Activated CD4-positive, alpha-beta T cell treated with anti-CD3 and anti-CD28 coated beads, Interleukin-10, Interleukin-2, amounts not matched to agents 100 ng/mL and 50 ng/mL, durations not matched to agents 16 hours and 8 hours (primary cell): ENCODE data around the gene NR2C2.

Experiments used
- DNase-seq: peaks from one replicate; pipeline ENCODE4 v3.0.0-alpha.2; 2020

NR2C2 gene

DNA sequence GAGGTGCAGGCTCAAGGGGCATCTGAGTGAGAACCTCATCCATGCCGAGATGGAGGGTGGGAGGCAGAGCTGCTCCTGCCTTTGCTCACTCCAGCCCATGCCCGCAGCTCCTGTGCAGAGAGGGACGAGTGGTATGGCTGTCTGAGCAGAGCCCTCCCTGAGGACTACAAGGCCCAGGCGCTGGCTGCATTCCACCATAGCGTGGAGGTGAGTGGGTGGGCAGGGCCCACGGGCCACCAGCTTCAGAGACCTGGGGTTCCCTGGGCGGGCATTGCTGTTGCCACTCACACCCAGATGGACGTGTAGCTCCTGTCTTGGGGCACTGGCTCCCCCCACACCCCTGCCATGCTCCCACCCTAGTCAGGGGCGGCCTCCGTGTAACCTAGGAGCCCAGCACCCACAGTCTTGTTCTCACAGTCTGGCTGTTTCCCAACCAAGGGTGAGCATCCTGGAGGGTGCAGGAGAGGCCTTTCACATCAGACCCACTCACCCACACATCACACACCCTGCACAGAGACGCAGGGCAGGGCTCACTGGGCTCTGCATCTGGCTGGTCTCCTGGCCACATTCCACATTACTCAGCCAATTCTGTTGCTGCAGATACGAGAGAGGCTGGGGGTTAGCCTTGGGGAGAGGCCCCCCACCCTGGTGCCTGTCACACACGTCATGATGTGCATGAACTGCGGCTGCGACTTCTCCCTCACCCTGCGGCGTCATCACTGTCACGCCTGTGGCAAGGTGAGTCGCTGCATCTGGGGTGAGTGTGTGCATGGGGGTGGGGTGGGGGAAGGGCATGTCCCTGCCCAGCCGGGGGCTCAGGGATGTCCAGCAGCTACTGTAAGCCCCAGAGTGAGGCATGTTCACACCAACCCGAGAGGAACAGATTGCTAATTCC, 25.3 kb upstream of the NR2C2 start:
- DNase-seq = no peak

DNA sequence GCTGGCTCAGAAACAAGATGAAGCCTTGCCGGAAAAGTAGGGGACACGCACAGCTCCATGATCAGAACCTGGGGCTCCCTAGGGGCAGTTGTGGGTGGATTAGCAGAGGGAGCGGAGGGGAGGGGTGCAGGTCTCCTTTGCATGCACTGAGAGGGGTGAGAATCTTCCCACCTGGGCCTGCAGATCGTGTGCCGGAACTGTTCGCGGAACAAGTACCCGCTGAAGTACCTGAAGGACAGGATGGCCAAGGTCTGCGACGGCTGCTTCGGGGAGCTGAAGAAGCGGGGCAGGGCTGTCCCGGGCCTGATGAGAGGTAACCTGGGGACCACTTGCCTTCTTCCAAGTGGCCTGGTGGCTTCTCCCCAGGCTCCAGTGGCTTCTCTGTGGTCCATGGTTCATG, 24.5 kb upstream of the NR2C2 start:
- no peak for DNase-seq

DNA sequence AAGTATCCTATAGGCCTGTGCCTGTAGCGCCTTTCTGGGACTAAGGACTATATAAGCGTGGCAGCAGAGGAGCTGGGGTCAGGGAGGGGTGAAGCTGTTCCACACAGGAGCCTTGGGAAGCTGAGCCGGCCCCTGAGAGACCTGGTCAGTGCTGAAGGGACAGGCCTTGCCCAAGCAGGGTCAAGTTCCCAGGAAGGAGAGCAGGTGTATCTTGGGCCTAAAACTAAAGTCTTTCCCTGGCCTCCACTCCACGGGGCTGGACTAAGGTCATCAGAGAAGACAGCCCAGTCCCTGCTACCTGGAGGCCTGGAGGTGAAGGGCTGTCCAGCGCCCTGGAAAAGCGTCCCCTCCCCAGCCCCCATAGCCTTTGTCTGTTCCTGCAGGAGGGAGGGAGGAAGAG, 23.9 kb upstream of the NR2C2 start:
- DNase-seq = no peak

DNA sequence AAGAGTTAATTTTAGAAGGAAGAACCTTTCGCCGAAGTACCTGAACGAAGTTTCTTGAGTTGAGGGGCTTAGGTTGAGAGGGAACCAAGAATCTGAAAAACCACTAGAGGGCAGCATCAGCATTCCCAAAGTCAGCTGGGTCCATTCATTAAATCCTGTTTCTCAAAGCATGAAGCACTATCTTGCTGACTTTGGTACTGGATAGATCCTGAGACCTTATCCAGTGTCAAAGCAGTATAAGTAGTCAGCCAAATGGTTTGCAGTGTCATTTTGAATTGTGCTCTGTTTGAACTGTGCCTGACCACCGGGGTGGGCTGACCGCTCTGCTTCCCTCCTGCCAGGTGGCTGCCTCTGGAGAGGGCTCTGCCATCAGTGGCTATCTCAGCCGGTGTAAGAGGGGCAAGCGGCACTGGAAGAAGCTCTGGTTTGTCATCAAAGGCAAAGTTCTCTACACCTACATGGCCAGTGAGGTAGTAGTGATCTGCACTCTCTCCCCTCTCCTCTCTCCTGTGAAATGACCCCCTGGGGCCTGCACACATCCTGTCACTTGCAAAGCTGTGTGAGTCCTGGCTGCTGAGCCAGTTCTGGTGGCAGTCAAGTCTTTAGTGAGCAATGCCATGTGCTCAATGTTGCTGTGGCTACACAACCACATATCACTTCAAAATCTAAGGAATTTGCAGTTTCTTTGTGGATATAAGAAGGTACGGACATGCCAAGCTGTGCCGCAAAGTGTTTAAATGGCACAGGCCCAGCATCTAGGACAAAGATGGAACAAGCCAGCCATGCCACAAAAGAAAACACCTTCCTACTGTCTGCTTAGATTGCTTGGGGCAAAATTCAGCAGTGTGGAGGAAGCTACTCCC, 21.4 kb upstream of the NR2C2 start:
- DNase-seq = peak; percentile 43

DNA sequence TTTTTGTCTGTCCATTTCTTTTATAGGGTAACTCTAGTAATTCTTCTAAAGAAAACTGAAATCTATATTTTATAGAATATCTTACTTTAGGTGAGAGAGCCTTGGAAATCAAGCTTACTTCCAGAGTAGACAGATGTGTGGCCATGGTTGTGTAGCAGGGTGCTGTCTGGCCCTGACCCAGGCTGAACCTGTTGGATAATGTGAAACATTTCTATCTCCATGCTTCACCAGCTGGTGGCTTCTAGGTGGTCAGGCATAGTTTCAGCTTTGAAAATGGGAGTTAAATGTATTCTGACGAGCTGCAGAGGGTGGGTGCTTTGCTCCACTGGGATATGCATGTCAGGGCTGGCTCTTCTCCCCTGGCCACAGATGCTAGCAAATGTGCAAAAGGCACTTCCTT, 20.8 kb upstream of the NR2C2 start:
- no peak for DNase-seq

DNA sequence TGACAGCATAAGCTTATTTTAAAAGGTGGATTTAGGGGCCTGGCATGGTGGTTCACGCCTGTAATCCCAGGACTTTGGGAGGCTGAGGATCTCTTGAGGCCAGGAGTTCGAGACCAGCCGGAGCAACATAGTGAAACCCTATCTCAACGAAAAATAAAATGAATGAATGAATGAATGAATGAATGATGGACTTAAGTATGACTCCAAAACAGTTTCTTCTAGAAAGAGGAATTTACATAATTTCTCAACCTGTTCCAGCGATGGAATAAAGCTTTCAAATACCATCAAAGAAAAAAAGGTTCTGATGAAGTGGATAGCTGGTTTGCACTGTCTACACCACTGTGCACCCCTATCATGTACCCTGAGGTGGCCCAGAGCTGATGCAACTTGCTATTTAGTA, 20.1 kb upstream of the NR2C2 start:
- DNase-seq = no peak

DNA sequence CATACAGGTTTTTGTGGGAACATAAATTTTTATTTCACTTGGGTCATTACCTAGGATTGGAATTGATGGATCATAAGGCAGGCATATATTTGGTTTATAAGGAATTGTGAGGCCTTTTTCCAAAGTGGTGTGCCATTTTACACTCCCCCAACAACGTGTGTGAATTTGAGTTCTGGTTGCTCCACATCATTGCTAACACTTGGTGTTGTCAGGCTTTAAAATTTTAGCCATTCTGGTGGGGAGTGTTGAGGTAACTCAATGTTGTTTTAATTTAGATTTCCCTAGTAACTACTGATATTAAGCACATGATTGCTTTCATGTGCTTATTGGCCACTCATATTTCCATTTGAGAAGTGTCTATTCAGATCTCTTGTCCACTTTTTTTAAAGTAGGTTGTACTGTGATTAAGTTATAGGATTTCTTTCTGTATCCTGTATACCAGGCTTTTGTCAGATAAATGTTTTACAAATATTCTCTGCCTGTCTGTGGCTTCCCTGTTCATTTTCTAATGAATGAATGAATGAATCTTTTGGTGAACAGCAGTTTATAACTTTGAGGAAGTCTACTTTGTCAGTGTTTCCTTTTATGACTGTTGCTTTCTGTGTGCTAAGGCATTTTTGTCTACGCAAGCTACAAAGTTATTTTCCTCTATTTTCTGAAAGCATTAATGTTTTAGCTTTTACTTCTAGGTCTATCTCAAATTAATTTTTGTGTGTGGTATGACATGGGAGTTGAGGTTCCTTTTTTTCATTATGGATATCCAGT, 17.9 kb upstream of the NR2C2 start:
- DNase-seq = no peak

DNA sequence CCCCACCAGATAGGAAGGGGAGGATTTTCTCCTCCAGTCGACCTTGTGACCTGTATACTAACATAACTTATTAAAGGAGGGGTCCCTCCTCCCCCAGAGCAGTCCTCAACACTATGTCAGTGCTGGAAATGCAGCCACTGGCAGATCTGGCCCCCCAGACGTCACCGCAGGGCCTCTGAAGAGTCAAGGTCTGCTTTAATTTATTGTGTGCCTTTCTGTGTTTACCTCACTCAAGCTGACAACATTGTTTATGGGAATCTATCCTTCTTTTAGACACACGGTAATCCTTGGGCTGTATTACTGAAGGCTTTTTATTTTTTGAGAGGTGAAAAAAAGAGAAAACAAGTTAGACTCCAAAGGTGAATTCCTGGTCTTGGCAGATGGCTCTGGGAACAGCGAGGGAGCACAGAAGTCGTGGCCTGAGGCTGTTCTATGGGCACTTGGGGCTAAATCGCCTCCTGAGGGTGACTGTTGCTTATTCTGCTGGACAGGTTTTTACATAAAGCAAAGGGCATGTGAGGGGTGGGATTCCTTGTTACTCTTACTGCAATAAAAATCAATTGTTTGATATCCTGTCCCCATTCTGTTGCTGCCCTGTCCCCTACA, 13.5 kb upstream of the NR2C2 start:
- DNase-seq = no peak

DNA sequence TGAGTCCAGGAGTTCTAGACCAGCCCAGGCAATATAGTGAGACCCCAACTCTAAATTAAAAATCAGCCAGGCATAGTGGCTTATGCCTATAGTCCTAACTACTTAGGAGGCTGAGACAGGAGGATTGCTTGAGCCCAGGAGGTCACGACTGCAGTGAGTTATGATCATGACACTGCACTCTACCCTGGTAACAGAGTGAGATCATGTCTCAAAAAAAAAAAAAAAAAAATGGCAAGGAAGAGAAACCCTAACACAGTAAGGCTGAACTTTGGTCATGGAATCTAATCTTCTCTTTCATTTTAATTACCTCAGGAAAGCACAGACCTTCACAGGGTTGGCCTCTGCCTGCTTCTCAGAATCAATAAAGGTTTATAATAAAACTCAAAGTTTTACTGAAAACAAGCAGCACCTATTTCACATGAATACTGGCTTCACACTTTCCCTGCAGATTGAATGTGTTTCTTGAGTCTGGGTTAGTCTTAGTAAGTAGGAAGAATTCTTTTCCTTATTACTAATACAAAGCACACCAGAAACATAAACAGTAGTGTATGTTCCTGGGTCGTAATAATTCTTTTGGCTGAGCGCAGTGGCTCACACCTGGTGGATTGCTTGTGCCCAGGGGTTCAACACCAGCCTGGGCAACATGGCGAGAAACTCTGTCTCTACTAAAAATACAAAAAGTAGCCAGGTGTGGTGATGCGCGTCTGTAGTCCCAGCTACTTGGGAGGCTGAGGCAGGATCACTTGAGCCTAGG, 11.6 kb upstream of the NR2C2 start:
- no peak for DNase-seq

DNA sequence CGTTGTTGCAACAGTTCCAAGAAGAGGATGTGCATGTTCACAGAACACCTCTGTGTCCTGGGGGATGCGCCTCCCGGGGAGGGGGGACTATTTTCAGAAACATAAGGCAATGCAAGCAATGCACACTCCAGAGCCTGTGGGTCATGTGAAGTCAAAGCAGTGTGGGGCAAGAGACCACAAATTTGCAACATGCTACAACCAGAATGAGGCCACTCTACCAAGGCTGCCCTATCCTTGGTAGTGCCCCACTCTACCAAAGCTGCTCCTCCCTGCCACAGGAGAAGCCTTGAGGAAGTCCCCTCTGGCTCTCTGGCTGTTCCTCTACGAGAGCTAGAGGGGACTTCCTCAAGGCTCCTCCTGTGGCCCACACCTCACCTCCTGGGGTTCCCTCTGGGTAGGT, 8.4 kb upstream of the NR2C2 start:
- DNase-seq = no peak

DNA sequence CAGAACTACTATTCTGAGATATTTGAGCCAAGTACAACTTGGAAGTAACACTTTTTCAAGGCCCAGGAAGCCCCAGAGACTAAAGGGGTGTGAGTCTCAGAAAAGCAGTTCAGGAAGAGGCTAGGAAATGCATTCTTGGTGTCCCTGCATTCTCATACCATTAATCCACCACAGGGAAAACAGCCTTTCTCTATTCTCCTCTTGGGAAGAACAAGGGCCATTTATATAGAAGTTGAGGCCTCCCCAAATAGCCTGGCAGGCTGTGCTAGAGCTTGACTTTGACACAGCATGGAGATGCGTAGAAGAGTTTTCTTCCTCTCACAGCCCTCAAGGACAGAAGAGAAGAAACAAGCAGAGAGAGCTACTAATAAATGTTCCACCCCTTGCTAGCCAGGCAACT, 5.5 kb upstream of the NR2C2 start:
- DNase-seq = no peak

DNA sequence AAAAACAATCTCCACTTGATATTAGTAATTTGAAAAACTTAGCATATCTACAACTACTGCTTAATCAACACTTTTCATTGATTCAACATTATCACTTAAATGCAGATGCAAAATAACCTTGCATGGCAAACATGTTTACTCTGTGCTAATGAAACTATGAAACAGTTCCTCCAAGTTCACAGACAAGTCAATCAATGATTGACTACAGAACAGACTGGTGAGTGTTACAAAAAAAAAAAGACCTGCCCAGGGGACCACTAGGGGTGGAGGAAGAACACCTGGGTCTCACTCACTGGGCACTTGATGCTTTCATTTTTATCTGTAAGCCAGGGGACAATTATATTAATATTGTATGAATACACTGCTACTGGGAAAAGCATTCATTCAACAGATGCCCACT, 4.3 kb upstream of the NR2C2 start:
- no peak for DNase-seq

DNA sequence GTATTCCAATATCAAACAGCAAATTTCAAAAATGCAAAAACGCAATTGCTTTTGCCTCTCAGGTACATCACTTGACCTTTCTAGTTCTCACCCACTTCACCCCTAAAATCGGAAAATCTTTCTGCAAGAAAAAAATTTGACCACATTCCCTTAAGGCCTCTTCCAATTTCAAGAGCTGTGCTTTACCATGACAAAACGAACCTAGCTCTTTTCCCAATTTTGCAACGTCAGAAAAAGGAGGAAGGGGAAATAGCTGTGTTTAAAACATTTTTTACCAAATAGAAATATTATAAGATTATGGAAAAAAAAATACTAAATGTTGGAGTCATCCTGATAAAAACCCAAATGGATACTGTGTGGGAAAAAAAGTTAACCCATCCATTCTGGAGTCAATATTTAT, 1.1 kb upstream of the NR2C2 start:
- DNase-seq = no peak

DNA sequence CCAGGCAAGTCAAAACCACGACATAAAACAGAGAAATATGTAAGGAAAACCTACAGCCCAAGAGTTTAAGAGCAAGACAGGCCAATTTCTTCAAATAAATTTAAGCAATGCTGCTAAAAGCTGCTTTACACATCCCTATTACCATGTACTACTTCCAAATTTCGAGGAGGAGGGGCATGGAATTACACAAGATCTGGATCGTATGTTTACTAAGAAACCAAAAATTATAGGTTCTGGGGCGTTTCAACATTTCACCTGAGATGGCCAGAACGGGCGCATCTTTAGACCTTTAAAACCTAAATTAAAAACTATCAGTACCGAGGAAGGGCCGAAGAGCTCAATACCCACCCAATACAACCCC, 664 bp upstream of the NR2C2 start:
- DNase-seq = no peak

DNA sequence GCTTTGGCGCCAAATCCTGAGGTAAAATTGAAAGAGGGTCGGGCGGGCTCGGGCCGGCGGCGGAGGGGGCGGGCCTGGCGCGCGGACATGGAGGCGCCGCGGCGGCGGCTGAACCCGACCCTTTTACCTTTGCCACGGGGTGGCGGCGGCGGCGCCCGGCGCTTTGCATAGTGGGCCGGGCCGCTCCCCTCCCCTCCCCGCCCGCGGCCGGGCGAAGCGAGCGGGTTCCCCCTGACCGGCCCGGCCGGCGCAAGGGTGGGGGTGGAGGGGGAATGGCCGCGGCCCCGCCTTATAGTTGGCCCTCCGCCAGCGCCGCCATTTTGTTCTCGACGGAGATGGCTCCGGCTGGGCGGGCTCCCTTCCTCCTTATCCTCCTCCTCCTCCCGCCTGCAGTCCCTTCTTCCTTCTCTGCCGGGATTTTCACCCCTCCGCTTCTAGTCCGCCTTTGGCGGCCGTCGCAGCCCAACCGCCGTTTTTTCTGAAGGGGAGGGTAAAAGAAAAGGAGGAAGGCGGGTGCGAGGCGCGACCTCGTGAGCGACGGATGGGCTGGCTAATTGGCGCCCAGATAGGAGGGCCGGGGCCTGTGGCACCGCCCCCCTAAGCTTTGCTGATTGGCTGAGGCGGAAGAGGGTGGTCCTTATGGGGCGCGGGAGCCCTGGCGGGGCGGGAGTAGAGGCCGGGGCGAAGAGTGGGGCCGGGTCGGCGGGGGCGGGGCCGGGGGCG, 664 bp downstream of the NR2C2 start:
- DNase-seq = peak; percentile 97

DNA sequence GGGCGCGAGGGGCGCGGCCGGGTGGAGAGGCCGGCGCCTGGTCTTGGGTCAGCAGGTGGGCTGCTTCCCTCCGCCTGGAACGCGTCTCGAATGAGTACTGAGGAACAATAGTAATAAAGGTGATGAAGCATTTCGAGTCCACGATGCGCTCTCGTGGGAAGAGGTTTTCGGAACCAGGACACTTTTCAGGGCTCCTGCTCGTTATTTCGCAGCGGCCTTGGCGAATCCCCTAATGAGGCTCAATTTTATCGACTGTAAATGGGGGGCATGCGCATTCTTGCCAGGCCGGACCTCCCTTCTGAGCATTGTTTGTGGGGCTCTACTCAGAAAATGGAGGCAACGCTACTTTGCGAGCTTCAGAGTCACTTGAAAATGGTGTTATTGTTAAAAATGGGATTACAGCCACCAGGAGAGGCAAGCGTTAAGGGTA, 1.2 kb downstream of the NR2C2 start:
- DNase-seq = no peak

DNA sequence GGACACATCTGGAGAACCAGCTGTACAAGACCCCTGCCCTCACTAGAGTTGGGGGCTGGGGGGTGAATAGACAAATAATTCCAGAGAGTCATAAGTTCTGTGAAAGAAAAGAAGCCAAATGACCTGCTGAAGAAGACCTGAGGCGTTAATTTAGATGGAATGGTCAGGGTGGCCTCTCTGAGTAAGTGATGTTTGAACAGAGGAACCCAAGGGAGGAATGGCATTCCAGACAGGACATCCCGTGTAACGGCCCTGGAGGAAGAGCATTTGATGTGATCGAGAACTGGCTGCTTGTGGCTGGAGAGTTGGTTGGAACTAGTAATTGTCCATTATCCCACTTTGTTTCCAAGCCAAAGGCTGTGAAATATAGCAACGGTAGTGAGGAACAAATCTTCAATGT, 1.7 kb downstream of the NR2C2 start:
- no peak for DNase-seq

DNA sequence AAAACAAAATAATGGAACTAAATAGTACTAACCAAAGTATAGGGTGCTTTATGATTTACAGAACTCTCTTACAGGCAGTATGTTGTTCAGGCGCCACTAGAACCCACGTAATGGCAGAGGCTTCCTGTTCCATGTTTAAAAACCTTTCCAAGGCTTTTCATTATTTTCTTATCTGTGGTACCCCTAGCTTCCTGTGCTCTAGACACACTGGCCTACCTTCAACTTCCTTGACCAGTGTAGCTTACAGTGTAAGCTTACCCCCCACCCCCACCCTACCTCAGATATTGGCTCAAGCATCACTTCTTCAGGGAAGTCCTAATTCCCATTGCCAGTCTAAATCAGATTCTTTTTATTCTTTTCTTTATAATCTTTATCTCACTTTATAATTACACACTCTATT, 2.9 kb downstream of the NR2C2 start:
- DNase-seq = no peak

DNA sequence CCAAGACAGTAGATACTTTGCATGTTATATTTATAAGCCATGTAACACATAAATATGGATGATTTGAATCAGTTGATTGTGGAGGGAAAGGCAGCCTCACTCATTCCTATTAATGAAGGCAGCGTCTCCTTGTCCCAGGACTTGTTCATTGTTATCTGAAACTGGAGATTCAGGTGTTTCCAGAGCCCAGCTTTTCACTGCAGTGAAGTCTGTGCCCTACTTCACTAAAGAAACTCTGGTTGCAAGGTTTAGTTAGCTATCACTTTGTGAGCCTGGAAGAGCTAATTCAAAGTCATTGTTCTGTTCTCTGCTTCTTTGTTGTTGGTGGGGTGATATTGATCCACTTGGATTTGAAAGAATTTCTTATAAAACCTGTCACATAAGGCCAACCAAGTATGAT, 9.8 kb downstream of the NR2C2 start:
- no peak for DNase-seq

DNA sequence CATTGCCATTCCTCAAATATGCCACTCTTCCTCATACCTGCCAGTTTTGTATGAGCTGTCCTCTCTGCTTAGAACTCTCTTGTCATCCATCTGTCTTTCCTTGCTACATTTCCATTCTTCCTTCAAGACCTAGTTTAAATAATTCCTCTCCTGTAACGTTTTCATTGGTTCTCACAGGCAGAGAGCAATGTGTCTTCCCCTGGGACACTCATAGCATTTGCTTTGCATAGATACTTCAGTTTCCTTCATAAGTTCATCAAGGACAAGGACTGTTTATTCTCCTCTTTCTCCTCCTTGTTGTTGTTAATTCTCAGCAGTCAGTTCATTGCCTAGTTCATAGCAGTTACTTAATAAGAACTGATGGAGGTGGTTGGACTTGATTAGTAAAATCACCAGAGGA, 10.5 kb downstream of the NR2C2 start:
- no peak for DNase-seq

DNA sequence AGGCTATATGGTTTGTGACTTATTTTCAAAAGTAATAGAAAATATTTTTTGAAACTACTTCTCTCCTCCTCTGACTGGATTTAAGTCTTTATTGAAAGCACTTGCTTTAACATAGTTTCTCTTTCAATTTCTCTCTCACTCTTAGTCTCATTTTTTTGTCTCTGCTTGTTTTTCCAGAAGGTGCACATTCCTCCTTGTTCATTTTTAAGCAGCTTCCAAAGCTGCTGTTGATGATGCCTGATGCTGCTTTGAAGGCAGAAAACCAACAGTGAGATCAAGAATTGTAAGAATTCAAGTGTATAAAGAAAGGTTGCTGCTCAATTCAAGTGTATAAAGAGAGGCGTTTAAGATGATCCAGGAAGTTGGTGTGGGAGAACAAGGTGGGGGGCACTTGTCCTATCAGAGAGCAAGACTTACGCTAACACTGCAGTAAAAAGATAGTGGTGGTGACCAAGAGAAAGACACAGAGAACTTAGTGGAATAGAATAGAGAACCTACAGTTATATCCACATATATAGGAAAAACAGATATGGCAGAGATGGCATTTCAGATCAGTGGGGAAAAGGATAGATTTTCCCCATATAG, 12.1 kb downstream of the NR2C2 start:
- no peak for DNase-seq
